Hepatocyte (in vitro differentiated cells): Measurements from ENCODE around the gene SLC23A3. TPM values are rescaled to one million over a fixed set of nuclear protein-coding genes. Genes with fewer than 3 reads are reported as not detected.
A peak's percentile ranks its signal among the peaks of the same experiment; 100 is the strongest.

Experiments used
- DNase-seq: peaks from one replicate; pipeline ENCODE4 v3.0.0-alpha.2; 2016; ENCODE audit warnings: low spot score
- H2AFZ ChIP-seq: fragments of 200-600 bp; sonication (generic); 2 replicates; pipeline ENCODE4 v1.6.0; 2016; ENCODE audit warnings: antibody characterized with exemption, mild to moderate bottlenecking
- H3K27ac ChIP-seq: fragments of 200-600 bp; sonication (generic); 2 replicates; pipeline ENCODE4 v1.5.1; 2016; ENCODE audit warnings: mild to moderate bottlenecking
- H3K27me3 ChIP-seq: fragments of 200-600 bp; sonication (generic); 2 replicates; pipeline ENCODE4 v1.6.1; 2016
- H3K36me3 ChIP-seq: fragments of 200-600 bp; sonication (generic); replicated peaks from 2 replicates; pipeline ENCODE4 v1.5.1; 2016; ENCODE audit warnings: low read depth; ENCODE audit not compliant: insufficient read depth
- H3K4me1 ChIP-seq: fragments of 200-600 bp; sonication (generic); 2 replicates; pipeline ENCODE4 v1.5.1; 2016; ENCODE audit warnings: mild to moderate bottlenecking, moderate library complexity; ENCODE audit not compliant: insufficient read depth
- H3K4me2 ChIP-seq: fragments of 200-600 bp; sonication (generic); 2 replicates; pipeline ENCODE4 v1.6.0; 2016
- H3K4me3 ChIP-seq: fragments of 200-600 bp; sonication (generic); 2 replicates; pipeline ENCODE4 v1.5.1; 2016; ENCODE audit warnings: mild to moderate bottlenecking
- H3K79me2 ChIP-seq: fragments of 200-600 bp; sonication (generic); 2 replicates; pipeline ENCODE4 v1.6.0; 2017; ENCODE audit warnings: mild to moderate bottlenecking
- H3K9me2 ChIP-seq: fragments of 200-600 bp; sonication (generic); replicated peaks from 2 replicates; pipeline ENCODE4 v1.6.0; 2017; ENCODE audit warnings: mild to moderate bottlenecking; ENCODE audit not compliant: insufficient read depth
- H3K9me3 ChIP-seq: fragments of 200-600 bp; sonication (generic); 2 replicates; pipeline ENCODE4 v1.5.1; 2016; ENCODE audit warnings: low read depth, mild to moderate bottlenecking
- H4K20me1 ChIP-seq: fragments of 200-600 bp; sonication (generic); 2 replicates; pipeline ENCODE4 v1.6.0; 2016; ENCODE audit warnings: mild to moderate bottlenecking; ENCODE audit not compliant: insufficient read depth, poor library complexity, severe bottlenecking
- CTCF ChIP-seq: fragments of 200-600 bp; sonication (generic); IDR thresholded peaks from 2 replicates; pipeline ENCODE4 v1.5.1; 2016; ENCODE audit warnings: antibody characterized with exemption, mild to moderate bottlenecking; ENCODE audit not compliant: poor library complexity
- EZH2 ChIP-seq: fragments of 200-600 bp; sonication (generic); IDR thresholded peaks from 2 replicates; pipeline ENCODE4 v1.6.1; 2016; ENCODE audit warnings: antibody characterized with exemption, mild to moderate bottlenecking, borderline replicate concordance
- EZH2phosphoT487 ChIP-seq: fragments of 200-600 bp; sonication (generic); IDR thresholded peaks from one replicate; pipeline ENCODE4 v1.6.1; 2018; ENCODE audit warnings: antibody characterized with exemption, mild to moderate bottlenecking, low read depth, moderate library complexity; ENCODE audit not compliant: unreplicated experiment, severe bottlenecking
- WGBS: methylation state at CpG from one replicate; pipeline ENCODE4 v1.1.6; 2016; ENCODE audit warnings: low lambda C conversion rate; ENCODE audit errors: missing lambda C conversion rate; 5-methylcytosine and 5-hydroxymethylcytosine counted together
- polyA plus RNA-seq: library from polyadenylated mRNA; unstranded; fragments of >200 nt; fragmentation: Nextera tagmentation; extraction: Ambion mirVana; gene quantifications from 2 replicates; pipeline ENCODE4 v1.2.1, GENCODE V29; 2016
- total RNA-seq: library from RNA; depleted of rRNA; stranded (reverse); fragments of >200 nt; gene quantifications from 2 replicates; pipeline ENCODE4 v1.2.3, GENCODE V29; 2014

SLC23A3 gene
- total and polyA plus RNA-seq, 2 experiments from 2014 or later = 0.80 to 1.5 TPM

- peak within 1 kb of the TSS; percentile 56 for H2AFZ ChIP-seq
- peak; percentile 96 for DNase-seq
- no peaks in the 10 kb centered on the region for H3K9me3 ChIP-seq
- H3K4me1 ChIP-seq = peaks cover 3% of the 10 kb centered on the region
- H3K79me2 ChIP-seq = peaks cover 10% of the 10 kb centered on the region
- no peaks in the 10 kb centered on the region for H3K36me3 ChIP-seq
- WGBS = 1% methylated on average over 68 of the region's 70 CpGs
- peak within 1 kb of the TSS; percentile 62 for H3K4me3 ChIP-seq
- TF ChIP-seq EZH2 (no peak), EZH2phosphoT487 (no peak), CTCF (peak; percentile 96)
- H3K27ac ChIP-seq = peak within 1 kb of the TSS; percentile 94
- no peaks in the 10 kb centered on the region for H3K27me3 ChIP-seq
- peak within 1 kb of the TSS; percentile 78 for H3K4me2 ChIP-seq
- no peaks in the 10 kb centered on the region for H4K20me1 ChIP-seq
- H3K9me2 ChIP-seq = no peaks in the 10 kb centered on the region
These were observed 9.4 kb downstream of the SLC23A3 start, which contains the start of gene NHEJ1 for GRCh38 chr2:219160186-219161017. NHEJ1 (minus strand) TSS chr2:219160815; CDS start chr2:219158362, 2,453 bp downstream.

GRCh38 chr2:219159771-219160185 is 10.1 kb downstream of the SLC23A3 start:
- peak overlapping the region; percentile 62 for H3K4me3 ChIP-seq
- no peaks in the 10 kb centered on the region for H3K9me2 ChIP-seq
- no peak for TF ChIP-seq CTCF
- no peak for TF ChIP-seq EZH2
- peaks cover 10% of the 10 kb centered on the region for H3K79me2 ChIP-seq
- no peaks in the 10 kb centered on the region for H3K27me3 ChIP-seq
- H4K20me1 ChIP-seq = no peaks in the 10 kb centered on the region
- 19% methylated on average over 18 of the region's 18 CpGs for WGBS
- peaks cover 3% of the 10 kb centered on the region for H3K4me1 ChIP-seq
- H3K27ac ChIP-seq = peak overlapping the region; percentile 94
- H3K4me2 ChIP-seq = peak overlapping the region; percentile 78
- H2AFZ ChIP-seq = peak overlapping the region; percentile 56
- no peaks in the 10 kb centered on the region for H3K9me3 ChIP-seq
- H3K36me3 ChIP-seq = no peaks in the 10 kb centered on the region
- DNase-seq = no peak

GRCh38 chr2:219158586-219158985 is 11.2 kb downstream of the SLC23A3 start:
- TF ChIP-seq EZH2phosphoT487 (no peak), EZH2 (no peak), CTCF (no peak)
- H3K9me3 ChIP-seq = no peaks in the 10 kb centered on the region
- 81% methylated on average over 3 of the region's 3 CpGs for WGBS
- H3K4me3 ChIP-seq = no peak overlapping the region
- H3K4me2 ChIP-seq = no peak overlapping the region
- H3K4me1 ChIP-seq = peaks cover 3% of the 10 kb centered on the region
- H3K27me3 ChIP-seq = no peaks in the 10 kb centered on the region
- no peaks in the 10 kb centered on the region for H3K36me3 ChIP-seq
- H3K27ac ChIP-seq = no peak overlapping the region
- no peak for DNase-seq
- peaks cover 10% of the 10 kb centered on the region for H3K79me2 ChIP-seq
- H2AFZ ChIP-seq = no peak overlapping the region
- no peaks in the 10 kb centered on the region for H4K20me1 ChIP-seq
- H3K9me2 ChIP-seq = no peaks in the 10 kb centered on the region
